Liver (tissue), 9 donors: ENCODE measurements around the gene SORCS2. TPM values are rescaled to one million over a fixed set of nuclear protein-coding genes. Genes with fewer than 3 reads are reported as not detected.

Experiments
- DNase-seq: peaks from one replicate; pipeline ENCODE4 v3.0.0-alpha.2; 2017; ENCODE audit warnings: low spot score
- H3K27ac ChIP-seq, 2 donors: one replicate each; pipeline ENCODE4 v1.7.0; 2013; ENCODE audit warnings: inconsistent platforms in 2 of 2, low read length in 2 of 2, control low read depth in 1 of 2, low read depth in 1 of 2, mild to moderate bottlenecking in 1 of 2
- H3K27me3 ChIP-seq, 4 donors: one replicate each; pipeline versions ENCODE4 v1.6.1 to v1.7.0; 2013; ENCODE audit warnings: low read length in 3 of 4, inconsistent platforms in 1 of 4, mild to moderate bottlenecking in 1 of 4, moderate library complexity in 1 of 4; ENCODE audit not compliant: control insufficient read depth in 4 of 4, insufficient read depth in 4 of 4
- H3K36me3 ChIP-seq, 4 donors: one replicate each; pipeline versions ENCODE4 v1.6.1 to v1.7.0; 2013; ENCODE audit warnings: low read length in 3 of 4, mild to moderate bottlenecking in 3 of 4, low read depth in 1 of 4, moderate library complexity in 1 of 4; ENCODE audit not compliant: control insufficient read depth in 4 of 4, insufficient read depth in 3 of 4
- H3K4me1 ChIP-seq, 4 donors: one replicate each; pipeline versions ENCODE4 v1.6.1 to v1.7.0; 2013; ENCODE audit warnings: low read length in 3 of 4, mild to moderate bottlenecking in 3 of 4, moderate library complexity in 1 of 4; ENCODE audit not compliant: control insufficient read depth in 4 of 4, insufficient read depth in 4 of 4
- H3K4me3 ChIP-seq, 3 donors: one replicate each; pipeline versions ENCODE4 v1.6.1 to v1.7.0; 2013; ENCODE audit warnings: low read length in 3 of 3, control low read depth in 1 of 3, low read depth in 1 of 3, mild to moderate bottlenecking in 1 of 3
- H3K9ac ChIP-seq, 2 donors: one replicate each; pipeline ENCODE4 v1.7.0; 2013; ENCODE audit warnings: low read length in 2 of 2, mild to moderate bottlenecking in 2 of 2, moderate library complexity in 2 of 2, control low read depth in 1 of 2, low read depth in 1 of 2
- H3K9me3 ChIP-seq, 4 donors: one replicate each; pipeline versions ENCODE4 v1.6.1 to v1.7.0; 2013; ENCODE audit warnings: low read length in 3 of 4; ENCODE audit not compliant: control insufficient read depth in 4 of 4
- EGR1 ChIP-seq, 2 donors: IDR thresholded peaks; 2 replicates each; pipeline ENCODE4 v1.6.1; 2016 to 2018; ENCODE audit warnings: antibody characterized with exemption in 2 of 2, low read depth in 2 of 2
- FOXA1 ChIP-seq: IDR thresholded peaks from 2 replicates; pipeline ENCODE4 v1.6.1; 2016; ENCODE audit warnings: antibody characterized with exemption
- GABPA ChIP-seq, 2 donors: IDR thresholded peaks in 1 of 2; conservative IDR thresholded peaks in 1 of 2; 2 replicates each; pipeline ENCODE4 v1.6.1; 2016; ENCODE audit warnings: antibody characterized with exemption in 2 of 2, mild to moderate bottlenecking in 1 of 2, moderate library complexity in 1 of 2
- HNF4A ChIP-seq, 2 donors: conservative IDR thresholded peaks; 2 replicates each; pipeline ENCODE4 v1.6.1; 2016; ENCODE audit warnings: antibody characterized with exemption in 2 of 2, mild to moderate bottlenecking in 2 of 2
- NR2F2 ChIP-seq: IDR thresholded peaks from 2 replicates; pipeline ENCODE4 v1.6.1; 2016; ENCODE audit warnings: antibody characterized with exemption
- RAD21 ChIP-seq, 2 donors: IDR thresholded peaks; 2 replicates each; pipeline ENCODE4 v1.6.1; 2016; ENCODE audit warnings: antibody characterized with exemption in 2 of 2, mild to moderate bottlenecking in 2 of 2
- RXRA ChIP-seq, 2 donors: IDR thresholded peaks; 2 replicates each; pipeline ENCODE4 v1.6.1; 2017 to 2018; ENCODE audit warnings: antibody characterized with exemption in 2 of 2, mild to moderate bottlenecking in 1 of 2
- SP1 ChIP-seq: IDR thresholded peaks from 2 replicates; pipeline ENCODE4 v1.6.1; 2018; ENCODE audit warnings: antibody characterized with exemption, mild to moderate bottlenecking
- TAF1 ChIP-seq: conservative IDR thresholded peaks from 2 replicates; pipeline ENCODE4 v1.6.1; 2016; ENCODE audit warnings: antibody characterized with exemption, mild to moderate bottlenecking
- YY1 ChIP-seq: IDR thresholded peaks from 2 replicates; pipeline ENCODE4 v1.6.1; 2016; ENCODE audit warnings: antibody characterized with exemption, mild to moderate bottlenecking
- WGBS: extraction: QIAGEN DNeasy Blood & Tissue Kit; methylation state at CpG from one replicate; pipeline ENCODE4 v1.1.7; 2013; 5-methylcytosine and 5-hydroxymethylcytosine counted together
- polyA plus RNA-seq, 2 donors: library from polyadenylated mRNA; stranded (reverse) in 1 of 2; unstranded in 1 of 2; fragments of 200-250 nt in 1 of 2; fragments of >200 nt in 1 of 2; fragmentation: Nextera tagmentation in 1 of 2; extraction: Ambion mirVana in 1 of 2; gene quantifications; one replicate each; pipeline versions ENCODE4 v1.2.1 to v1.2.3, GENCODE V29; 2013 to 2015
- total RNA-seq, 2 donors: library from RNA; depleted of rRNA; stranded (reverse); fragments of >200 nt; gene quantifications; one replicate each; pipeline ENCODE4 v1.2.3, GENCODE V29; 2014
- TF ChIP-seq, protein P1 (sequence below): IDR thresholded peaks from 2 replicates; pipeline ENCODE4 v1.6.1; 2016; ENCODE audit warnings: antibody characterized with exemption
- TF ChIP-seq, protein P2 (sequence below): IDR thresholded peaks from 2 replicates; pipeline ENCODE4 v1.6.1; 2016; ENCODE audit warnings: antibody characterized with exemption, mild to moderate bottlenecking
- TF ChIP-seq, protein P3 (sequence below): fragments of 150-350 bp; IDR thresholded peaks from 2 replicates; pipeline ENCODE4 v1.5.1; 2017; ENCODE audit warnings: improper control_type of control experiment, low read depth, low read length; ENCODE audit not compliant: missing input control
- TF ChIP-seq, protein P4 (sequence below): IDR thresholded peaks from 2 replicates; pipeline ENCODE4 v1.6.1; 2016; ENCODE audit warnings: antibody characterized with exemption
- donor health status: healthy.
- donor health status: healthy.
- donor health status: healthy.
- donor health status: healthy.
- donor health status: healthy.

Gene SORCS2
- total and polyA plus RNA-seq, 4 donors: 0.10 to 1.4 (median 0.92) TPM

DNA sequence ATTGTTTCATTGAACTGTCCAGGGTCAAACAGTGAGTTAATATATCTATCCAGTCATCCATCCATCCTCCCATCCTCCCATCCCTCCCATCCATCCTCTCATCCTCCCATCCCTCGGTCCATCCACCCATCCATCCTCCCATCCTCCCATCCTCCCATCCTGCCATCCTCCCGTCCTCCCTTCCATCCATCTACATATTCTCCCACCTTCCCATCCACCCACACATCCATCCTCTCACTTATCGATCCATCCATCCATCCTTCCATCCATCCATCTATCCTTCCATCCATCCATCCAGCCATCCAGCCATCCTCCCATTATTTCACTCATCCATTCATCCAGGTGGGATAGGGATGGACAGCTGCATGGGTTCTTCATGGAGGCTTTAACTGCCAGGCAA, 277.8 kb downstream of the SORCS2 start:
- H3K36me3 ChIP-seq: no peaks in the 10 kb centered on the region
- H3K4me3 ChIP-seq: no peak overlapping the region
- H3K27me3 ChIP-seq: no peaks in the 10 kb centered on the region
- no peak overlapping the region for H3K27ac ChIP-seq
- H3K9me3 ChIP-seq: peaks cover 0 to 4% (median 2%) of the 10 kb centered on the region in 4 donors
- no peaks in the 10 kb centered on the region for H3K4me1 ChIP-seq
- no peak overlapping the region for H3K9ac ChIP-seq
- 88% methylated on average over 3 of the region's 3 CpGs for WGBS
- TF ChIP-seq FOXA1 (no peak), RAD21 (IDR thresholded peaks at IDR 0.05) (no peak), YY1 (no peak), RXRA (IDR thresholded peaks at IDR 0.05) (no peak), SP1 (no peak), TAF1 (no peak), NR2F2 (no peak), EGR1 (IDR thresholded peaks at IDR 0.05; ENCODE audit: low read depth in 2 of 2) (no peak), GABPA (IDR thresholded peaks at IDR 0.05 in 1 of 2, conservative IDR thresholded peaks at IDR 0.05 in 1 of 2) (no peak)
- TF ChIP-seq, protein P1, sequence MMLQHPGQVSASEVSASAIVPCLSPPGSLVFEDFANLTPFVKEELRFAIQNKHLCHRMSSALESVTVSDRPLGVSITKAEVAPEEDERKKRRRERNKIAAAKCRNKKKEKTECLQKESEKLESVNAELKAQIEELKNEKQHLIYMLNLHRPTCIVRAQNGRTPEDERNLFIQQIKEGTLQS: no peak
- TF ChIP-seq, protein P2, sequence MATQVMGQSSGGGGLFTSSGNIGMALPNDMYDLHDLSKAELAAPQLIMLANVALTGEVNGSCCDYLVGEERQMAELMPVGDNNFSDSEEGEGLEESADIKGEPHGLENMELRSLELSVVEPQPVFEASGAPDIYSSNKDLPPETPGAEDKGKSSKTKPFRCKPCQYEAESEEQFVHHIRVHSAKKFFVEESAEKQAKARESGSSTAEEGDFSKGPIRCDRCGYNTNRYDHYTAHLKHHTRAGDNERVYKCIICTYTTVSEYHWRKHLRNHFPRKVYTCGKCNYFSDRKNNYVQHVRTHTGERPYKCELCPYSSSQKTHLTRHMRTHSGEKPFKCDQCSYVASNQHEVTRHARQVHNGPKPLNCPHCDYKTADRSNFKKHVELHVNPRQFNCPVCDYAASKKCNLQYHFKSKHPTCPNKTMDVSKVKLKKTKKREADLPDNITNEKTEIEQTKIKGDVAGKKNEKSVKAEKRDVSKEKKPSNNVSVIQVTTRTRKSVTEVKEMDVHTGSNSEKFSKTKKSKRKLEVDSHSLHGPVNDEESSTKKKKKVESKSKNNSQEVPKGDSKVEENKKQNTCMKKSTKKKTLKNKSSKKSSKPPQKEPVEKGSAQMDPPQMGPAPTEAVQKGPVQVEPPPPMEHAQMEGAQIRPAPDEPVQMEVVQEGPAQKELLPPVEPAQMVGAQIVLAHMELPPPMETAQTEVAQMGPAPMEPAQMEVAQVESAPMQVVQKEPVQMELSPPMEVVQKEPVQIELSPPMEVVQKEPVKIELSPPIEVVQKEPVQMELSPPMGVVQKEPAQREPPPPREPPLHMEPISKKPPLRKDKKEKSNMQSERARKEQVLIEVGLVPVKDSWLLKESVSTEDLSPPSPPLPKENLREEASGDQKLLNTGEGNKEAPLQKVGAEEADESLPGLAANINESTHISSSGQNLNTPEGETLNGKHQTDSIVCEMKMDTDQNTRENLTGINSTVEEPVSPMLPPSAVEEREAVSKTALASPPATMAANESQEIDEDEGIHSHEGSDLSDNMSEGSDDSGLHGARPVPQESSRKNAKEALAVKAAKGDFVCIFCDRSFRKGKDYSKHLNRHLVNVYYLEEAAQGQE: no peak
- TF ChIP-seq, protein P3, sequence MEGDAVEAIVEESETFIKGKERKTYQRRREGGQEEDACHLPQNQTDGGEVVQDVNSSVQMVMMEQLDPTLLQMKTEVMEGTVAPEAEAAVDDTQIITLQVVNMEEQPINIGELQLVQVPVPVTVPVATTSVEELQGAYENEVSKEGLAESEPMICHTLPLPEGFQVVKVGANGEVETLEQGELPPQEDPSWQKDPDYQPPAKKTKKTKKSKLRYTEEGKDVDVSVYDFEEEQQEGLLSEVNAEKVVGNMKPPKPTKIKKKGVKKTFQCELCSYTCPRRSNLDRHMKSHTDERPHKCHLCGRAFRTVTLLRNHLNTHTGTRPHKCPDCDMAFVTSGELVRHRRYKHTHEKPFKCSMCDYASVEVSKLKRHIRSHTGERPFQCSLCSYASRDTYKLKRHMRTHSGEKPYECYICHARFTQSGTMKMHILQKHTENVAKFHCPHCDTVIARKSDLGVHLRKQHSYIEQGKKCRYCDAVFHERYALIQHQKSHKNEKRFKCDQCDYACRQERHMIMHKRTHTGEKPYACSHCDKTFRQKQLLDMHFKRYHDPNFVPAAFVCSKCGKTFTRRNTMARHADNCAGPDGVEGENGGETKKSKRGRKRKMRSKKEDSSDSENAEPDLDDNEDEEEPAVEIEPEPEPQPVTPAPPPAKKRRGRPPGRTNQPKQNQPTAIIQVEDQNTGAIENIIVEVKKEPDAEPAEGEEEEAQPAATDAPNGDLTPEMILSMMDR: no peak
- TF ChIP-seq, protein P4, sequence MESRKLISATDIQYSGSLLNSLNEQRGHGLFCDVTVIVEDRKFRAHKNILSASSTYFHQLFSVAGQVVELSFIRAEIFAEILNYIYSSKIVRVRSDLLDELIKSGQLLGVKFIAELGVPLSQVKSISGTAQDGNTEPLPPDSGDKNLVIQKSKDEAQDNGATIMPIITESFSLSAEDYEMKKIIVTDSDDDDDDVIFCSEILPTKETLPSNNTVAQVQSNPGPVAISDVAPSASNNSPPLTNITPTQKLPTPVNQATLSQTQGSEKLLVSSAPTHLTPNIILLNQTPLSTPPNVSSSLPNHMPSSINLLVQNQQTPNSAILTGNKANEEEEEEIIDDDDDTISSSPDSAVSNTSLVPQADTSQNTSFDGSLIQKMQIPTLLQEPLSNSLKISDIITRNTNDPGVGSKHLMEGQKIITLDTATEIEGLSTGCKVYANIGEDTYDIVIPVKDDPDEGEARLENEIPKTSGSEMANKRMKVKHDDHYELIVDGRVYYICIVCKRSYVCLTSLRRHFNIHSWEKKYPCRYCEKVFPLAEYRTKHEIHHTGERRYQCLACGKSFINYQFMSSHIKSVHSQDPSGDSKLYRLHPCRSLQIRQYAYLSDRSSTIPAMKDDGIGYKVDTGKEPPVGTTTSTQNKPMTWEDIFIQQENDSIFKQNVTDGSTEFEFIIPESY: no peak
- no peak for DNase-seq

DNA sequence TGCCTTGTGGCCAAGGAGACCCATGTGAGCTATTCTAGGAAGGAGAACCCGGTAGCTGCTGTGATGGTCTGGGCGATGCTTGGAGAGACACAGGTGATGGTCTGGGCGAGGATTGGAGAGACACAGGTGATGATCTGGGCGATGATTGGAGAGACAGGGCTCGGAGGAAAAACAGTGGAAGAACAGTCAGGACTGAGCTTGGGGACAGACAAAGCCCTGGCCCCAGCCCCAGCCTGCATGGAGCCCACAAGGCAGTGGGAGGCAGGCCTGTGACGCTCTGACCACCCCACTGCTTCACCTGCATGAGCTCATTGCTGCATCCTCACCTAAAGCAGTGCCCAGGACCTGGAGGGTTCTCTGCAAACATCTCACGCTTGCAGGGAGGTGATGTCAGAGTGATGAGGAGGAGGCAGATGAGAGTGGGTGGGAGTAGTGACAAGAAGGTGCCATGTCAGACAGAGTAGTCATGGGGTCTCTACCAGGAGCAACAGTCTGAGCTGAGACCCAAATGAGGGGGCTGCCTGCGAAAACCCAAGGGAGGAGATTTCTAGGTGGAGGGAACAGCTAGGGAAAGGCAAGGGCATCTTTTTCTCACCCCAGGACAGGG, 278.3 kb downstream of the SORCS2 start:
- Histone ChIP-seq H3K4me3 (no peak overlapping the region), H3K9me3 (peaks cover 0 to 4% (median 2%) of the 10 kb centered on the region in 4 donors), H3K36me3 (no peaks in the 10 kb centered on the region), H3K9ac (no peak overlapping the region), H3K27me3 (no peaks in the 10 kb centered on the region), H3K27ac (no peak overlapping the region), H3K4me1 (no peaks in the 10 kb centered on the region)
- DNase-seq: no peak
- no peak for TF ChIP-seq HNF4A (conservative IDR thresholded peaks at IDR 0.05)
- TF ChIP-seq RAD21 (IDR thresholded peaks at IDR 0.05): no peak
- TF ChIP-seq, protein P4: no peak
- TF ChIP-seq RXRA (IDR thresholded peaks at IDR 0.05): no peak
- 91% methylated on average over 8 of the region's 8 CpGs for WGBS
